GM10847 (cell line): ENCODE data around the gene TRIO.

ENCODE experiments used
- POLR2A ChIP-seq: IDR thresholded peaks from 2 replicates; pipeline ENCODE4 v1.6.1; 2011; ENCODE audit not compliant: insufficient read length; ENCODE audit errors: extremely low read depth

TRIO gene

GRCh38 chr5:14492331-14492964, 349.3 kb downstream of the TRIO start:
- no peak for TF ChIP-seq POLR2A

DNA sequence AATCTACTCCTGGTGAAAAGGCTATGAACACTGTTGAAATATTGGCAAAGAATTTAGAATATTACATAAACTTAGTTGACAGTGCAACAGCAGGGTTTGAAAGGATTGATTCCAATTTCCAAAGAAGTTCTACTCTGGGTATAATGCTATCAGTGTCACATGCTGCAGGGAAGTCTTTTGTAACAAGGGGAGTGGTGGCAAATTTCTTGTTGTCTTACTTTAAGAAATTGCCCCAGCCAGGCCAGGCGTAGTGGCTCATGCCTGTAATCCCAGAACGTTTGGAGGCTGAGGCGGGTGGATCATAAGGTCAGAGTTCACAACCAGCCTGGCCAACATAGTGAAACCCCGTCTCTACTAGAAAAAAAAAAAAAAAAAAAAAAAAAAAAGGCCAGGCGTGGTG, 352.2 kb downstream of the TRIO start:
- TF ChIP-seq POLR2A, result no peak

GRCh38 chr5:14497311-14497710, 354.2 kb downstream of the TRIO start:
- TF ChIP-seq POLR2A, result no peak

DNA sequence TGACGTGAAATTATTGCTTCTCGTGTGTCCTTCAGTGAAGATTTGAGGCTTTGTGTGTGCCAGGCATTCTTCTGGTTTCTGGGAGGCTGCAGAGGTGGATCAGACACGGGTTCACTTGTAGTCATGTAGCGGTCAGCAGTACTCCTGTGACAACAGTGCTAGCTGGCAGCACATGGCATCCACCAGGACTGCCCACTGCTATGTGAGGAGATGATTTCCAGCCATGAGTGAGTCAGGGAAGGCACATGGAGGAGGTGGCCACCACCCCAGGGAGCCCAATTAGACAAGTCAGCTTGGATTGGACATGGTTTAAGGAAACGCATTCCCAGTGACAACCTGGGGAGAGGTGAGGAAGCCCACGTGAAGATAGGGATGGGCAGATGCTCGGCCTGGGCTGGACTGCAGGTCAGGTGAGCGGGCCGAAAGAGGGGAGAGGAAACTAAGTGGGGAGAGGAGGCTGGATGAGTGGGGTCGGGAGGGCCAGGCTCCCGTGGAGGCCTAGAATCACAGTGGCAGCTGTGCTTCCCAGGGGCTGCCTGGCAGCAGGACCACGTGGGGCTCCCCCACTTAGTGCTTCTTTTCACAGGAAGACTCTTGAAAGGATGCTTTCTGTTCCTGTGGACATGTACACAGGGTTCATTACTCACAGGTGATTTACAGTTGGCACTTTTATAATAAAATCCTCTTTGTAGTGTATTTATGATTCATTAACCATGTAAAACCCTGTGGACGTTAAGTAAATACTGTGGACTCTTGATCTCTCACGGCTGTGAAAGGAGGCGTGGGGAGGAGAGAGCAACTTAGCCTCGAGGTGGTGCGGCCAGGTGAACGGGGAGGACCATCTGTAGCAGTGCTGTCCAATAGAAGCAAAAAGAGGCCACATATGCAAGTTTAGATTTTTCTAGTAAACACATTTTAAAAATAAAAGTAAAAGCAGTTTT, 358.5 kb downstream of the TRIO start:
- TF ChIP-seq POLR2A, result no peak

GRCh38 chr5:14502294-14502690, 359.1 kb downstream of the TRIO start:
- no peak for TF ChIP-seq POLR2A

DNA sequence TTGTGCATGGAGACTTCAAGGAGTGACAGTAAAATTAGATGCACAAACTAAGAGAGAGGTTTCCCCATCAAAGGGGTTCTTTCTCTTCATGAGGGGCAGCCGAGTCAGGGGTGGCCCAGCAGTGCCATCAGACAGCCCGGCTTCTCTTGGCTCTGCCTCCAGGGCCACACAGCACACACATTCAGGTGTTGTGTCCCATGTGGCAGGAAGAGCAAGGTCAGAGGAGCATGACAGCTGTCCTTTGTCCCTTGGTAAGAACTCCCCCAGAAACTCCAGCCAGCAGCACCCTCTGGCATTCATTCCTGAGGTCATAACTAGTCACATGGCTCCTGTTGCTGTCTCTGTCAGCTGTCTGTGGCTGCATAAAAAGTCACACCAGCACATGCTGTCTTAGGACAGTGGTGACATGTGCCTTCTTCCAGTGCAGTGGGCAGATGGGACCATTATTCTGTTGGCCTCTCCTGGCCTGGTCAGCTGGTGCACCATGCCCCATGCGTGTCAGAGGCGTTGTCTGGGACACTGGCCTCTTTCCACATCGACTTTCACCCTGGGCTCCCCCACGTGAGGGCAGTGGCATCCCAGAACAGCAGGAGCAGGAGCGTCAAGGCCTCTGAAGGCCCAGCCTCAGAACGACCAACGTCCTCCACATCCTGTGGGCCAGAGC, 360.0 kb downstream of the TRIO start:
- no peak for TF ChIP-seq POLR2A

GRCh38 chr5:14503681-14504331, 360.7 kb downstream of the TRIO start:
- TF ChIP-seq POLR2A, result no peak

- TF ChIP-seq POLR2A, result no peak
Observed at GRCh38 chr5:14504332-14504727, 361.2 kb downstream of the TRIO start.

- TF ChIP-seq POLR2A, result no peak
Observed at GRCh38 chr5:14504816-14505215, 361.7 kb downstream of the TRIO start.

- no peak for TF ChIP-seq POLR2A
Observed at GRCh38 chr5:14505310-14506139, 362.4 kb downstream of the TRIO start.

- TF ChIP-seq POLR2A, result no peak
Observed at GRCh38 chr5:14506140-14506538, 363.0 kb downstream of the TRIO start.

DNA sequence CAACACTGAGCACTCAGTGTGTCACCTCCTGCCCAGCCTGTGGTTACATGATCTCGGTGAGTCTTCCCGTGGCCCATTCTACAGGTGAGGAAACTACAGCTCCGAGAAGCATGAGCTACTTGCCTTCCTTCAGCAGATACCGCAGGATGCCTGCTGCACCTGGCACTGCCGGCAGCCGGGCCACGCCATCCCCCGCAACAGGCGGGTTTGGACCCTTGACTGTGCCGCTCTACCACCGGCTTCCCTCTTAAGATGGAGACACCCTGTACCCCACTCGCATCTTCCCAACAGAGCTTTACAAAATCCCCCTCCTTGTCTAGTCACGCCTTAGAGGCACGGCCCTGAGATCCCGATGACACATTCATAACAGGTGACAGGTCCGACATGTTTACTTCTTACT, 363.5 kb downstream of the TRIO start:
- no peak for TF ChIP-seq POLR2A

DNA sequence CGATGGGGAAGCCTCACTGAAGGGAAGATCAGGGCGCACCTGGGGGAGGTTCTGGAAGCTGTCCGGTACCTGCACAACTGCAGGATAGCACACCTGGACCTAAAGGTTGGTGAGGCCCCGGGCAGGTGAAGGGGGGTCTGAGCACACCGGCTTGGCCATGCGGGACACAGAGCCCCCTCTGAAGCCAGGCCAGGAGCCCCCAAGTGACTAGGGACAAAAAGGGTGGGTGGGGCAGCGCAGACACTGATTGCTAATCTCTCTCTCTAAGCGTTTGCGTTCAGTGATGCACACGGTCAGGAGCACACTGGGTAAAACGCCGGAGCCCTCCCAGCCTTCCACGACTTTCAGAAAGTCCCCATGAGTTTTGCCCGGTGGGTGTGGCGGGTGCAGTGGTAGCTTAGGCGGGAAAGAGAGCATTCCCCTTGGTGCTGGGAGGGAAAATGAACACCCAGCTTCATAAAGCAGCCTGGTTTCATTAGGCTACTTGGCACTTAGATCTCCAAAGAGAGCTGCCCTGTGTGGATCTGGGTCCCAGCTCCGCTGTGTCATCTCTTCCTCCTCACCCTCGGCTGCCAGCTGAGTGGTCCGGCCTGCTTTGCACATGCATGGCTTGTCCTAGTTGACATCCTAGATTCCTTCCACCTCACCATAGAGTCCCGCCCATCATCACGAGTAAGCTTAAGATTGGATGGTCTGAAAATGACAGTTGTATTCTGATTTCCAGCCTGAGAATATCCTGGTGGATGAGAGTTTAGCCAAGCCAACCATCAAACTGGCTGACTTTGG, 364.2 kb downstream of the TRIO start:
- no peak for TF ChIP-seq POLR2A

DNA sequence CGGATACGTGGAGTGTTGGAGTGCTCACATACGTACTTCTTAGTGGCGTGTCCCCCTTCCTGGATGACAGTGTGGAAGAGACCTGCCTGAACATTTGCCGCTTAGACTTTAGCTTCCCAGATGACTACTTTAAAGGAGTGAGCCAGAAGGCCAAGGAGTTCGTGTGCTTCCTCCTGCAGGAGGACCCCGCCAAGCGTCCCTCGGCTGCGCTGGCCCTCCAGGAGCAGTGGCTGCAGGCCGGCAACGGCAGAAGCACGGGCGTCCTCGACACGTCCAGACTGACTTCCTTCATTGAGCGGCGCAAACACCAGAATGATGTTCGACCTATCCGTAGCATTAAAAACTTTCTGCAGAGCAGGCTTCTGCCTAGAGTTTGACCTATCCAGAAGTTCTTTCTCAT, 364.9 kb downstream of the TRIO start:
- TF ChIP-seq POLR2A, result no peak
